SK-N-SH (cell line): ENCODE data around the gene NOX5. TPM values are rescaled to one million over a fixed set of nuclear protein-coding genes. Genes with fewer than 3 reads are reported as not detected.

ENCODE experiments used
- CTCF ChIA-PET: fragments of 300-600, 350-600 bp; formaldehyde crosslinking; extraction: SDS; loops from one replicate; lab custom pipeline; 2021; lab: Yijun Ruan, JAX
- POLR2A ChIA-PET: fragments of 350-600 bp; sonication (Branson Sonifier 250); formaldehyde crosslinking; extraction: SDS; loops from one replicate; lab custom pipeline; 2020; ENCODE audit warnings: antibody characterized with exemption, inconsistent platforms; lab: Yijun Ruan, JAX
- DNase-seq: peaks from one replicate; pipeline ENCODE4 v3.0.0; 2012
- H2AFZ ChIP-seq: fragments of 200-600 bp; sonication (generic); 2 replicates; pipeline ENCODE4 v1.8.1; 2016; ENCODE audit warnings: antibody characterized with exemption, mild to moderate bottlenecking, low read depth
- H3F3A ChIP-seq: fragments of 200-600 bp; sonication (generic); replicated peaks from 2 replicates; pipeline ENCODE3; 2016; ENCODE audit warnings: antibody characterized with exemption, mild to moderate bottlenecking; ENCODE audit not compliant: insufficient read depth
- H3K27ac ChIP-seq, 2 experiments: fragments of 200-500 bp in 1 of 2; fragments of 200-600 bp in 1 of 2; sonication (Bioruptor generic) in 1 of 2; sonication (generic), shearing (Covaris generic) in 1 of 2; 2 replicates each; pipeline versions ENCODE4 v1.5.1 to v1.6.1; 2014 to 2016; ENCODE audit warnings: low read depth in 2 of 2, inconsistent platforms in 1 of 2, low read length in 1 of 2, mild to moderate bottlenecking in 1 of 2, mixed read lengths in 1 of 2
- H3K27me3 ChIP-seq: fragments of 200-600 bp; sonication (generic), shearing (Covaris generic); 2 replicates; pipeline ENCODE4 v1.6.1; 2016; ENCODE audit warnings: mixed run types; ENCODE audit not compliant: insufficient read depth
- H3K36me3 ChIP-seq, 2 experiments: fragments of 200-500 bp in 1 of 2; fragments of 200-600 bp in 1 of 2; sonication (Bioruptor generic) in 1 of 2; sonication (generic) in 1 of 2; replicated peaks in 1 of 2; 2 replicates each; pipeline versions ENCODE3 to v1.5.1; 2014 to 2016; ENCODE audit warnings: low read length in 1 of 2, mild to moderate bottlenecking in 1 of 2; ENCODE audit not compliant: insufficient read depth in 2 of 2, control insufficient read depth in 1 of 2
- H3K4me1 ChIP-seq, 2 experiments: fragments of 200-500 bp in 1 of 2; fragments of 200-600 bp in 1 of 2; sonication (Bioruptor generic) in 1 of 2; sonication (generic), shearing (Covaris generic) in 1 of 2; 2 replicates each; pipeline versions ENCODE4 v1.5.1 to v1.6.1; 2014 to 2016; ENCODE audit warnings: low read depth in 1 of 2, low read length in 1 of 2, mixed run types in 1 of 2; ENCODE audit not compliant: insufficient read depth in 2 of 2, control insufficient read depth in 1 of 2
- H3K4me2 ChIP-seq: fragments of 200-600 bp; sonication (generic), shearing (Covaris generic); 2 replicates; pipeline ENCODE4 v1.6.1; 2017; ENCODE audit warnings: mixed run types
- H3K4me3 ChIP-seq, 2 experiments: fragments of 200-500 bp in 1 of 2; fragments of 200-600 bp in 1 of 2; sonication (Bioruptor generic) in 1 of 2; sonication (generic), shearing (Covaris generic) in 1 of 2; 2 replicates each; pipeline versions ENCODE4 v1.5.1 to v1.8.1; 2014 to 2016; ENCODE audit warnings: low read depth in 2 of 2, inconsistent platforms in 1 of 2, low read length in 1 of 2, mild to moderate bottlenecking in 1 of 2, mixed read lengths in 1 of 2, moderate library complexity in 1 of 2
- H3K79me2 ChIP-seq: fragments of 200-600 bp; sonication (generic); 2 replicates; pipeline ENCODE4 v1.8.1; 2017; ENCODE audit warnings: mild to moderate bottlenecking; ENCODE audit not compliant: insufficient read depth
- H3K9ac ChIP-seq: fragments of 200-600 bp; sonication (generic); 2 replicates; pipeline ENCODE4 v1.6.1; 2017; ENCODE audit warnings: mixed run types
- H3K9me2 ChIP-seq: fragments of 200-600 bp; sonication (generic); 2 replicates; pipeline ENCODE4 v1.6.1; 2017; ENCODE audit warnings: mixed run types
- H3K9me3 ChIP-seq: fragments of 200-600 bp; sonication (generic); 2 replicates; pipeline ENCODE4 v1.6.1; 2017; ENCODE audit warnings: mixed run types, mild to moderate bottlenecking, moderate library complexity
- H4K20me1 ChIP-seq: fragments of 200-600 bp; sonication (generic); 2 replicates; pipeline ENCODE4 v1.6.1; 2017; ENCODE audit warnings: mild to moderate bottlenecking, mixed run types; ENCODE audit not compliant: insufficient read depth
- ELF1 ChIP-seq: IDR thresholded peaks from 2 replicates; pipeline ENCODE4 v1.4.0; 2012
- FOSL2 ChIP-seq: IDR thresholded peaks from 2 replicates; pipeline ENCODE4 v1.4.0; 2012; ENCODE audit warnings: low read depth, mild to moderate bottlenecking, moderate library complexity, borderline replicate concordance
- FOXJ3 ChIP-seq: sonication (generic); formaldehyde crosslinking; IDR thresholded peaks from 2 replicates; pipeline ENCODE4 v1.5.1; 2020; ENCODE audit warnings: mild to moderate bottlenecking, missing genetic modification reagents
- FOXM1 ChIP-seq: IDR thresholded peaks from 2 replicates; pipeline ENCODE4 v1.4.0; 2012; ENCODE audit warnings: low read depth, mild to moderate bottlenecking
- GABPA ChIP-seq: IDR thresholded peaks from 2 replicates; pipeline ENCODE4 v1.4.0; 2012; ENCODE audit warnings: low read depth, mild to moderate bottlenecking
- GATA2 ChIP-seq: sonication (generic); formaldehyde crosslinking; IDR thresholded peaks from 2 replicates; pipeline ENCODE4 v1.5.0; 2020; ENCODE audit warnings: mild to moderate bottlenecking, missing genetic modification reagents
- JUND ChIP-seq: IDR thresholded peaks from 2 replicates; pipeline ENCODE4 v1.4.0; 2012
- MXI1 ChIP-seq: IDR thresholded peaks from 2 replicates; pipeline ENCODE4 v1.6.1; 2012; ENCODE audit warnings: mild to moderate bottlenecking, low read depth, low read length, improper control_type of control experiment
- NFIC ChIP-seq: IDR thresholded peaks from 2 replicates; pipeline ENCODE4 v1.4.0; 2012; ENCODE audit warnings: borderline replicate concordance
- POLR2AphosphoS5 ChIP-seq: IDR thresholded peaks from 2 replicates; pipeline ENCODE4 v1.6.1; 2012; ENCODE audit warnings: low read depth, low read length
- RAD21 ChIP-seq: IDR thresholded peaks from 2 replicates; pipeline ENCODE4 v1.6.1; 2012; ENCODE audit warnings: mild to moderate bottlenecking, low read length
- RCOR1 ChIP-seq: fragments of 150-350 bp; IDR thresholded peaks from 2 replicates; pipeline ENCODE4 v1.6.1; 2017; ENCODE audit warnings: antibody characterized with exemption, low read length
- RXRA ChIP-seq: IDR thresholded peaks from 2 replicates; pipeline ENCODE4 v1.4.0; 2012; ENCODE audit warnings: low read depth, mild to moderate bottlenecking, borderline replicate concordance
- SMC3 ChIP-seq: IDR thresholded peaks from 2 replicates; pipeline ENCODE4 v1.6.1; 2012; ENCODE audit warnings: low read depth, low read length, improper control_type of control experiment
- WGBS: methylation state at CpG from one replicate; pipeline ENCODE4 v1.1.6; 2017; ENCODE audit warnings: low lambda C conversion rate; 5-methylcytosine and 5-hydroxymethylcytosine counted together
- polyA plus RNA-seq, 3 experiments: library from polyadenylated mRNA; depleted of rRNA; stranded (reverse); fragments of >200 nt; gene quantifications; 2 replicates each; pipeline ENCODE4 v1.2.3, GENCODE V29; 2012
- TF ChIP-seq, protein P1 (sequence below): fragments of 200-600 bp; sonication (generic); IDR thresholded peaks from 2 replicates; pipeline ENCODE4 v1.6.1; 2017; ENCODE audit warnings: antibody characterized with exemption, mild to moderate bottlenecking, moderate library complexity
- TF ChIP-seq, protein P2 (sequence below): fragments of 150-350 bp; IDR thresholded peaks from 2 replicates; pipeline ENCODE4 v1.6.1; 2016; ENCODE audit warnings: mild to moderate bottlenecking, low read depth, low read length
- TF ChIP-seq, protein P3 (sequence below): IDR thresholded peaks from 2 replicates; pipeline ENCODE4 v1.4.0; 2012; ENCODE audit warnings: low read depth
- TF ChIP-seq, protein P4 (sequence below): IDR thresholded peaks from 2 replicates; pipeline ENCODE4; 2012
- TF ChIP-seq, protein P5 (sequence below): IDR thresholded peaks from 2 replicates; pipeline ENCODE4 v1.4.0; 2012; ENCODE audit warnings: low read depth, borderline replicate concordance

Gene NOX5
- polyA plus RNA-seq, 1 of the 3 experiments (the other 2 are of a cell fraction), result 0.05 TPM

DNA sequence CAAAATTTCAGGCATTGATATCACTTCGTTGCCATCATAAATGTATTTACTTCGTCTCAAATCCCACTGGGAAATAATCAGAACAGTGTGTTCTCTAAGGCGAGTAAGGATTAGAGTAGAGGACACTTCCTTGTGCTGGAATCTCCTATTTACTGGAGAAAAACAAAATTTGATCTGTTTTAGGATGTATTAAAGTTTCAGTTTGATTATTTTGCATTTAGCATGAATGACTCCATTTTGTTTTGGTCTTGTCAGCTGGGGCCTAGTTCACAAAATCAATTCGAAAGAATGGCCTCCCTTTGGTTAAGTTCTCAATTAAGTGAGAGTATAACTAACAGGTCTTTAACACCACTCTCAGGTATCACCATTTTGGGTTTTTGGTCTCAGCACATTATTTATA, 11.7 kb upstream of the NOX5 start:
- H3K27me3 ChIP-seq, result no peaks in the 10 kb centered on the region
- WGBS, result 45% methylated on average over 4 of the region's 4 CpGs
- H4K20me1 ChIP-seq, result no peaks in the 10 kb centered on the region
- H3F3A ChIP-seq, result no peaks in the 10 kb centered on the region
- peaks cover 0 to 9% of the 10 kb centered on the region in 2 experiments; a peak in 1 of 4 replicates for H3K4me1 ChIP-seq
- no peaks in the 10 kb centered on the region for H3K79me2 ChIP-seq
- H3K27ac ChIP-seq, result no peak overlapping the region
- no peaks in the 10 kb centered on the region for H3K9me3 ChIP-seq
- DNase-seq, result no peak
- H3K9ac ChIP-seq, result no peak overlapping the region
- no peaks in the 10 kb centered on the region for H3K36me3 ChIP-seq
- no peak overlapping the region for H2AFZ ChIP-seq
- TF ChIP-seq FOXJ3, result no peak
- TF ChIP-seq FOXM1, result no peak
- TF ChIP-seq RAD21, result no peak
- no peak for TF ChIP-seq JUND
- TF ChIP-seq, protein P1, sequence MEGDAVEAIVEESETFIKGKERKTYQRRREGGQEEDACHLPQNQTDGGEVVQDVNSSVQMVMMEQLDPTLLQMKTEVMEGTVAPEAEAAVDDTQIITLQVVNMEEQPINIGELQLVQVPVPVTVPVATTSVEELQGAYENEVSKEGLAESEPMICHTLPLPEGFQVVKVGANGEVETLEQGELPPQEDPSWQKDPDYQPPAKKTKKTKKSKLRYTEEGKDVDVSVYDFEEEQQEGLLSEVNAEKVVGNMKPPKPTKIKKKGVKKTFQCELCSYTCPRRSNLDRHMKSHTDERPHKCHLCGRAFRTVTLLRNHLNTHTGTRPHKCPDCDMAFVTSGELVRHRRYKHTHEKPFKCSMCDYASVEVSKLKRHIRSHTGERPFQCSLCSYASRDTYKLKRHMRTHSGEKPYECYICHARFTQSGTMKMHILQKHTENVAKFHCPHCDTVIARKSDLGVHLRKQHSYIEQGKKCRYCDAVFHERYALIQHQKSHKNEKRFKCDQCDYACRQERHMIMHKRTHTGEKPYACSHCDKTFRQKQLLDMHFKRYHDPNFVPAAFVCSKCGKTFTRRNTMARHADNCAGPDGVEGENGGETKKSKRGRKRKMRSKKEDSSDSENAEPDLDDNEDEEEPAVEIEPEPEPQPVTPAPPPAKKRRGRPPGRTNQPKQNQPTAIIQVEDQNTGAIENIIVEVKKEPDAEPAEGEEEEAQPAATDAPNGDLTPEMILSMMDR, result no peak
- TF ChIP-seq, protein P2, sequence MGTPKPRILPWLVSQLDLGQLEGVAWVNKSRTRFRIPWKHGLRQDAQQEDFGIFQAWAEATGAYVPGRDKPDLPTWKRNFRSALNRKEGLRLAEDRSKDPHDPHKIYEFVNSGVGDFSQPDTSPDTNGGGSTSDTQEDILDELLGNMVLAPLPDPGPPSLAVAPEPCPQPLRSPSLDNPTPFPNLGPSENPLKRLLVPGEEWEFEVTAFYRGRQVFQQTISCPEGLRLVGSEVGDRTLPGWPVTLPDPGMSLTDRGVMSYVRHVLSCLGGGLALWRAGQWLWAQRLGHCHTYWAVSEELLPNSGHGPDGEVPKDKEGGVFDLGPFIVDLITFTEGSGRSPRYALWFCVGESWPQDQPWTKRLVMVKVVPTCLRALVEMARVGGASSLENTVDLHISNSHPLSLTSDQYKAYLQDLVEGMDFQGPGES, result no peak
- no peak for TF ChIP-seq RCOR1
- TF ChIP-seq MXI1, result no peak
- no peak for TF ChIP-seq GABPA
- no peak for TF ChIP-seq POLR2AphosphoS5
- TF ChIP-seq RXRA, result no peak
- TF ChIP-seq FOSL2, result no peak
- TF ChIP-seq GATA2 (CRISPR knock-in tag), result no peak
- TF ChIP-seq, protein P3, sequence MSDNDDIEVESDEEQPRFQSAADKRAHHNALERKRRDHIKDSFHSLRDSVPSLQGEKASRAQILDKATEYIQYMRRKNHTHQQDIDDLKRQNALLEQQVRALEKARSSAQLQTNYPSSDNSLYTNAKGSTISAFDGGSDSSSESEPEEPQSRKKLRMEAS, result no peak
- TF ChIP-seq ELF1, result no peak
- no peak for TF ChIP-seq SMC3
- TF ChIP-seq, protein P4, sequence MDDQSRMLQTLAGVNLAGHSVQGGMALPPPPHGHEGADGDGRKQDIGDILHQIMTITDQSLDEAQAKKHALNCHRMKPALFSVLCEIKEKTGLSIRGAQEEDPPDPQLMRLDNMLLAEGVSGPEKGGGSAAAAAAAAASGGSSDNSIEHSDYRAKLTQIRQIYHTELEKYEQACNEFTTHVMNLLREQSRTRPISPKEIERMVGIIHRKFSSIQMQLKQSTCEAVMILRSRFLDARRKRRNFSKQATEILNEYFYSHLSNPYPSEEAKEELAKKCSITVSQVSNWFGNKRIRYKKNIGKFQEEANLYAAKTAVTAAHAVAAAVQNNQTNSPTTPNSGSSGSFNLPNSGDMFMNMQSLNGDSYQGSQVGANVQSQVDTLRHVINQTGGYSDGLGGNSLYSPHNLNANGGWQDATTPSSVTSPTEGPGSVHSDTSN, result no peak
- no peak for TF ChIP-seq NFIC
- TF ChIP-seq, protein P5, sequence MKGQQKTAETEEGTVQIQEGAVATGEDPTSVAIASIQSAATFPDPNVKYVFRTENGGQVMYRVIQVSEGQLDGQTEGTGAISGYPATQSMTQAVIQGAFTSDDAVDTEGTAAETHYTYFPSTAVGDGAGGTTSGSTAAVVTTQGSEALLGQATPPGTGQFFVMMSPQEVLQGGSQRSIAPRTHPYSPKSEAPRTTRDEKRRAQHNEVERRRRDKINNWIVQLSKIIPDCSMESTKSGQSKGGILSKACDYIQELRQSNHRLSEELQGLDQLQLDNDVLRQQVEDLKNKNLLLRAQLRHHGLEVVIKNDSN, result no peak
- TF ChIP-seq, all 33 proteins: peak for 0
- ChIA-PET POLR2A (no interaction called here), CTCF (interaction anchor here (1.0 to 2.4 kb wide), 2 partner anchors 12 to 31 kb away, joined by 4 to 7 read pairs; partner anchors contain the start of gene NOX5)
- Histone ChIP-seq H3K4me2 (no peak overlapping the region), H3K4me3 (no peak overlapping the region), H3K9me2 (no peaks in the 10 kb centered on the region)
